ENCODE data around the gene ZNF319. TPM values are rescaled to one million over a fixed set of nuclear protein-coding genes. Genes with fewer than 3 reads are reported as not detected.

The ZNF319 gene
- polyA plus RNA-seq, 6 donors from 2014 or later: 3.1 to 10.7 (median 6.0) TPM

- DNase-seq (no peak), ATAC-seq (ENCODE audit: low read depth in 2 of 2) (no peak)
- H3K4me1 Mint-ChIP-seq: no peaks in the 10 kb centered on the region
- no peak overlapping the region for H3K4me3 Mint-ChIP-seq
- H3K27ac Mint-ChIP-seq: no peak overlapping the region
- H3K27me3 Mint-ChIP-seq: peaks cover 6 to 21% (median 14%) of the 10 kb centered on the region in 3 donors
- no peaks in the 10 kb centered on the region for H3K36me3 Mint-ChIP-seq
- peaks cover 0 to 6% (median 2%) of the 10 kb centered on the region in 7 donors for H3K9me3 Mint-ChIP-seq
These were observed 55.3 kb downstream of the ZNF319 start for GRCh38 chr16:57944970-57945739.

Other genes starting within 250 kb of the ZNF319 start
- gene KIFC3, start 198.2 kb downstream of the ZNF319 start, polyA plus RNA-seq (ENCODE audit: low read depth in 6 of 6): 1 to 10 TPM in 2 of 6 donors, under 1 TPM in 1, not detected in 3; 0.54 to 1.3 (median 1.0) TPM
- gene CNGB1, start 29.5 kb downstream of the ZNF319 start, polyA plus RNA-seq (ENCODE audit: low read depth in 6 of 6): not detected
- gene USB1, start 735 bp upstream of the ZNF319 start, polyA plus RNA-seq (ENCODE audit: low read depth in 6 of 6): 10 to 100 TPM; 19.8 to 30.5 (median 25.8) TPM
- not detected for gene MMP15, start 25.1 kb upstream of the ZNF319 start, polyA plus RNA-seq (ENCODE audit: low read depth in 6 of 6)
- gene CFAP20, start 128.7 kb upstream of the ZNF319 start, polyA plus RNA-seq (ENCODE audit: low read depth in 6 of 6): 10 to 100 TPM; 23.6 to 41.9 (median 32.6) TPM
- gene CSNK2A2, start 197.4 kb upstream of the ZNF319 start, polyA plus RNA-seq (ENCODE audit: low read depth in 6 of 6): 10 to 100 TPM in 3 of 6 donors, 1 to 10 TPM in 3; 5.9 to 12.2 (median 9.9) TPM

Data from naive B cell (primary cell).